HK-2 (cell line): ENCODE results near the gene SH2D5.
A peak's percentile ranks its signal among the peaks of the same experiment; 100 is the strongest.
"Not testable (repeated sequence)": the region's sequence is repeated elsewhere in the genome, so short reads cannot be mapped to it uniquely, and the experiment has no call there.

Experiments used
- DNase-seq: peaks from one replicate; pipeline ENCODE4 v3.0.0-alpha.2; 2018; ENCODE audit not compliant: unreplicated experiment

The SH2D5 gene

DNA sequence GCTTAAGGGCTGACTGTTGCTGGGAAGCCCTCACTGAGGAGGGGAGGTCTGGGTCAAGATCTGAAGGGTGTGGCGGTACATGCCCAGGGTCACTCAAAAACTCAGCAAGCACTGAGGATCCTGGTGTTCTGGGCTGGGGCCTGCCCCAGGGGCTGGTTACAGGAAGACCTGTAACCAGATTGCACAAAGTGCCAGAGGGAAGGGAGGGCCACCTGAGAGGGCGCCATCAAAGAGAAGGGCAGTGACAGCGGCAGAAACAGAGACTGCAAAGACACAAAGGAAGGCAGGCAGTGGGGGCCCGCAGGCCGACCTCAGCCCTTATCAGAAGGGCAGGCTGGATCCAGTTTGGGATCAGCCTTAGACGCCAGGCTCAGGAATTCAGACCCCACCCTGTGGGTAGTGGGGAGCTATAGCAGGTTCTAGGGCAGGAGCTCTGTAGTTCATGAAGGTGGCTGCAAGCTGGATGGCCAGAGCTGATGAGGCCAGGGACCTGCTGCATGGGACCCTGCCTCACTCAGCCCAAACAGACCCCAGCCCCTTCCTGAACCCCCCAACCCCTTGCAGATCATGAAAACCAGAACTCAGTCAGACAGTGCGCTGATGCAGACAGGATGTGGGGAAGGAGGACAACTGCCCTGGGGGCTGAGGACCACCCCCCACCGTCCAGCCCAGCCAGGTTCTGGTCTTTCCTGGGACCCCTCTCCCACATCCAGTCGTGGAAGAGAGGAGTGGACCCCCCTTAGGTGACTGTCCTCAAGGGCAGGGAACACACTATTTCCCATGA, 3.9 kb downstream of the SH2D5 start:
- no peak for DNase-seq

DNA sequence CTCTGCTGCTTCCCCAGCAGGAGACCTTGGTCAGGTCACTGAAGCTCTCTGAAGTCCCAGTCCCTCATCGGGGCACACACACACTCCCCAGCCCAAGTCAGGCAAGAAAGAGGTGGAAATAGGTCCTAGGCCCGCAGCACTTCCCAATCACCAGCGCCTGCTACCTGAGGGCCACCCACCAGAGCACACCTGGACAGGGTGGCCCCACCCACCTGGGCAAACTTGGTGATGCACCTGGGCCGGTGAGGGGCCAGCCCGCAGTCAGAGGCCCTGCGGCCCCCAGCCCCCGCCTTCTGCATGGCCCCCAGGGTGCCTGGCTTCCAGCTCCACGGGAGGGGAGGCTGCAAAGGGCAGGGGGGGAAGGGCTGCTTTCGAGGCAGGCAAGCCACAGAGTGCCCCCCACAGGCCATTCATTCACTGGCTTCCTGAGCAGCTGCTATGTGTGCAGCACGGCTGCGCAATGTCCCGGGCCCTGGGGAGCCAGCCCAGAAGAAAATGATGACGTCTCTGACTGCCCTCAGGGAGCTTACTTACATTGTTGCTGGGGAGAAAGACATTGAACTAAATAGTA, 4.7 kb downstream of the SH2D5 start:
- no peak for DNase-seq

- DNase-seq = no peak
Observed at GRCh38 chr1:20726932-20727745, 5.4 kb downstream of the SH2D5 start.

DNA sequence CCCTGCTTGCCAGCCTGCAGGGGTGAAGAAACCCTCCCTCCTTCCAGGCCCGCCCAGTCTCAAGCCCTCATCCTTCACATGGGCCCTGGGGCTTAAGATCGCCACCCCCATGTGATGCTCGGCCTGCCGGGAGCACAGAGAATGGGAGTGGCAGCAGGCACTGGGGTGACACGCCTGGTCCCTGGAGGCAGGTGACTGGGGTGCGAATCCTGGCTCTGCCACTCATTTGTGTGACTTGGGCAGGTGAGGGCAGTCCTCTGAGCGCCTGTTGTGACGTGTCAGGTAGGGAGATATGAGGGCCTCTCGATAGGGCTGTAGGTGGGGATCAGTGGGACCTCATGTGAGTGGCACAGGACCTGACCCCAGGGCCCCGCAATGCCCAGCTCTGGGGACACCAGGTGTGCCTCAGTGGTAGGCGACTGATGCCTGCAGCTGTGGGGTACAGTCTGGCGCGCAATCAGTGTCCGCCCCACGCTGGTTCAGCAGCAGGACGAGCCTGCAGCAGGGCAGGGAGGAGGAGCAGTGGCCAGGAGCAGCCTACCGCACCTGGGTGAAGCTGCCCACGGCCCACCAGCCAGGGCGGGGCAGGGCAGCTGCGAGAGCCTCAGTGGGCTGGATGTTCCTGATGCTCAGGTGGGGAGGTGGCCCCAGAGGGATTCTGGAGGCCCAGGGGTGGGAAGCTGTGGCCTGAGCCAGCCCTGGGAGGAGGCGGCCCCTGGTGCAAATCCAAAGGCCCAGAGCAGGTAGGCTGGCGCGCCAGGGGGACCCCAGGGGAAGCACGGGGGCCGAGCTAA, 6.2 kb downstream of the SH2D5 start:
- no peak for DNase-seq

DNA sequence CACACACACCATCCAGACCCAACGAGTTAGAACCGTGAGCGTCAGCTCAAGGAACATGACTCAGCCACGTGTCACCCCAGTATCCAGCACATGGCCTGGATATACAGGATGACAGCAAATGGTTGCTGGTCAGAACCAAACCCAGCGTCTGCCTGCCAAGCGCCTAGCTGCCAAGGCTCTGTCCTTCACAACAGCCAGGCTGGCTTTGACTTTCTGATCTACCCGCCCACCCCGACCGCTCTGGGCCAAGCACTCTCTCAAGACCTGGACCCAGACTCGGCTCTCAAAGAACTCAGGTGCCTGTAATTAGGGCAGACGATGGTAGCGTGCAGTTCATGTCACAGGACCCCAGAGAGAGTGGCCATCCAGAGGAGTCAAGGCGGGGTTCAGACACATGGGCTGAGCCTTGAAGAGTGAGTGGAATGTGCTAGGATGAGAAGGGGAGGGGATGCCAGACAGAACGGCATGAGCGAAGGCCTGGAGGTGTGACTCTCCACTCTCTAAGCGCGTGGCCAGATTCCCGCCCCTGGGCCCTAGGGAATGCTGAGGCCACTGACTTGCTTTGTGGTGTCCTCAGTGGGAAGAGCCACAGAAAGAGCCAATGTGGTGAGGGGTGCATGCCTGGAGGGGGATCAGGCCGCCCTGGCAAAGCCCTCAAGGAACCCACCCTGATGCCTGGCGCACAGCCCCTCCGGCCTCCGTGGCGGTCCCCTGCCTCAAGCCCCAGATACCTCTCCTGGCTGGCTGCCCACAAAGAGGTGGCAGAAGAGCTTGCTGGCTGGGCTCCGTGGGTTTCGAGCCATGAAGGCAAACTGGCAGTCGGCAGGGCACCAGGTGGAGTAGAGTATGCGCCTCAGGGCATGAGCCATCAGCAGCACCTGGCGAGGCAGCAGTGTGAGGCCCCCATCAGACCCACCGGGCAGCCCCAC, 7.0 kb downstream of the SH2D5 start:
- DNase-seq = peak; percentile 77

GRCh38 chr1:20724364-20725188, 7.9 kb downstream of the SH2D5 start:
- no peak for DNase-seq

DNA sequence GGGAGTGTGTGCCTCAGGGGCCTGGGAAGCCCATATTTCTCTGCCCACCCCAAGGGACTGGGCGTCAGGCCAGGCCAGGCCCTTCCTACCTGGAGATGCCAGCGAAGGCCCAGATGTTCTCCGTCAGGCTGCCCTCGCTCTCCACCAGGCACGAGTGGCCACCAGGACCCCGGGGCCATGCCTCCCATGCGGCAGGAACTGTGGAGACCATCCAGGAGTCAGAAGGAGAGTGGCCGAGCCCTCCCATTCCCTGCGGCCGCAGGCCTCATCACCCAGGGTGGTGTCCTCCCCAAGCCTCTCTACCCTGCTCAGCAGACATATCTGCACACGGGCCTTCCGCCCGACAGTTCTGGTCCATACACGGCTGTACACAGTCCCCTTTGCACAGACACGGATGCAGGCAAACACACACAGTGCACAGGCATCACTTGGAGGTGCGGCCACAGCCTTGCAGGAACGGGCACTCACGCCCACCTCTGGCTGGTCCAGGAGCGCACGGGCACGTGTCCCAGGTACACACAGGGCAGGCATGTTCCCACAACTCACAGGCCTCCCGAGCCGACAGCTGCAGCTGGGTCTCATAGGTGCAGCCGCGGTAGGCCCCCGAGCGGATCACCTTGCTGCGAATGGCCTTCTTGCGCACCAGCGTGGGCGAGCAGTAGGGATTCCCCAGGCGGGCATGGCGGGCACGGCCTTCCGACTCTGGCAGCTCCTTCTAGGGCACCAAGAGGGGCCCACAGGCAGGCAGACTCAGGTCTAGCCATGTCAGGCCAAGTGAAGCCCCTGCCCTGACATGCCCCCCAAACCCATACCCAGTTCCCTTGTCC, 8.8 kb downstream of the SH2D5 start:
- no peak for DNase-seq

DNA sequence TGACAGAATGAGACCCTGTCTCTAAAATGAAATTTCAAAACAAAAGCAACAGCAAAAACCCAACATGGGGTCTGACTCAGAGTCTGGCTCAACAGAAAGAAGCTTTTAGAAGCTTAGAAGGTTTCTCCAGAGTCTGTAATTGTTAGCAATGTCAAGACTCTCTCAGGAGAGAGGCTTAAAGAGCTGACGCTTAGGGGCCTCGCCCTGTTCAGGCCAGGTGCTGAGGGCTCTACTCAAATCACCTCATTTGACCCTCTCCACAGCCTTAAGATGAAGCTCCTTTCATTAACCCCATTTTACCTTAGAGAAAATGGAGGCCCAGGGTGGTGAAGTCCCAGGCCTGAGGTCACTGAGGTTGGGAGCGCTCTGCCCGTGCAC, 9.4 kb downstream of the SH2D5 start:
- no peak for DNase-seq

- no peak for DNase-seq
Observed at GRCh38 chr1:20721117-20722061, 11.1 kb downstream of the SH2D5 start.

- no peak for DNase-seq
Observed at GRCh38 chr1:20720631-20721091, 11.8 kb downstream of the SH2D5 start.

DNA sequence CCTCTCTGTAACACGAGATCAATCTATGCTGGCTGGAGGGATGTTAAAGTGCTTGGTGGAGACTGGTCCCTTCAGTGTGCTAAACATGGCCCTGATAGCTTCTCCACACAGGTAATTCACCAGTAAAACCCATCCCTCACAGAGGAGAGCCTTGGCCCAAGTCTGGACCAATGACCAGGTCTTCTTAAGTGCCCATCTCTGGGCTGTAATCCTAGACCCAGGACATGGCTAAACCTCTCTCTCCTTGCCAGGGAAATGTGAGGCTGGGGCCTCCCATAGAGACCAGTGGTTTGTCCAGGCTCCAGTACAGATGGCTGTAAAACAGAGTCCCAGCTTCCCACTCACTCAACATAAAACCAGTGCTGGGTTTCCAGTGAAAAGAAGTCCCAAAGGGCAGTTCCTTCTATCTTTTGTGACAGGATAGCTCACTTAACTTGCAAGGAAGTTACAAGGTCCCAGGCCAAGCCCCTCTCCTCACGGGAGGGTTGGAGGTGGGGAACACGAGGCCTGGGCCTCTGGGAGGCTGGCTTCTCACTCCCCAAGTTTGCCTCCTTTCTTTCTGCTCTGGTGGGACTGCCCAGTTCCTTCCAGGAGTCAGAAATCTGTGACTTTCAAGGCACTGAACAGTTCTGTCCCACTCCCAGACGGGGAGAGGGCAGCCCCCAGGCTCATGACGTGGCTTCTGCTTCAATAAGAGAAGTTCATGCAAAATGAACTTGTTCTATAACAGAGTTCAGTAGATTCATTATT, 12.5 kb downstream of the SH2D5 start:
- no peak for DNase-seq

GRCh38 chr1:20719261-20719660, 13.2 kb downstream of the SH2D5 start:
- no peak for DNase-seq

- not testable (repeated sequence) for DNase-seq
Observed at GRCh38 chr1:20718343-20718882, 14.1 kb downstream of the SH2D5 start.

GRCh38 chr1:20717452-20718342, 14.8 kb downstream of the SH2D5 start, which contains the start of gene KIF17:
Gene KIF17 (minus strand): TSS chr1:20718007. CDS start chr1:20717706, 301 bp downstream.
- DNase-seq = peak; percentile 77

- no peak for DNase-seq
Observed at GRCh38 chr1:20716232-20716631, 16.3 kb downstream of the SH2D5 start.

GRCh38 chr1:20715406-20715805, 17.1 kb downstream of the SH2D5 start:
- DNase-seq = no peak
